GM21576 (cell line): Measurements from ENCODE around the gene ABLIM2.

Source experiments
- ATAC-seq: cut with Tn5 transposase; IDR thresholded peaks from one replicate; pipeline ENCODE4 v1.9.1; 2021; ENCODE audit warnings: mild to moderate bottlenecking, moderate library complexity; ENCODE audit not compliant: unreplicated experiment

Gene ABLIM2

DNA sequence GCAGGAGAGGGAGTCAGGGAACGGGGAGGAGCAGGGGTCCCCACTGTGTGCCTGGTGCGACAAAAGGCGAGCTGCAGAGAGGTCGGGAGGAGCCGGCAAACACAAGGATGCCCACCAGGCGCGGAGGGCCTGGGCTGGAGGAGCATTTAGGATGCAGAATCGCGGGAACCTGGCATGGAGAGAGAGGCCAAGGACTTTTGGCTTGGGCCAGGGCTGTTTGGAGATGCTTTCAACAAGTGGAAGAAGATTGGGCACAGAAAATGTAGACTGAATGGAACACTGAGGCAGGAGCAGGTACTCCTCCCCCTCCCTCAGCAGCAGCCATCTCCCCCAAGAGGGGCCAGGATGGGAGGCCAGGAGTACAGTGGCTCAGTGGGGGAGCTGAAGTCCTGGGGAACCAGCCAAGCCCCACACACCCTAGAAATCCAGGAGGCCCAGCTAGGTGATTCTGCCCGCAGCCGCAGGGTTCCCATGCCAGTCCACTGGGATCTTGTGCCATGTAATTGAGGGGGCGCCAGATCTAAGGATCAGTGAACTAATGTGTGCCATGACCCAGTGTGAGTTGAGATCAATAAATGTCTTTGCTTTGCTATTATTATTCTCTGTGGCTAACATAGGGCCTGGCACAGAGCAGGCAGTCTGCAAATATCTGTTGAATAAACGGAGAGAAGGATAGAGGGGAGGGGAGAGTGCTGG lies 1.1 kb upstream of the ABLIM2 start:
- no peak for ATAC-seq

DNA sequence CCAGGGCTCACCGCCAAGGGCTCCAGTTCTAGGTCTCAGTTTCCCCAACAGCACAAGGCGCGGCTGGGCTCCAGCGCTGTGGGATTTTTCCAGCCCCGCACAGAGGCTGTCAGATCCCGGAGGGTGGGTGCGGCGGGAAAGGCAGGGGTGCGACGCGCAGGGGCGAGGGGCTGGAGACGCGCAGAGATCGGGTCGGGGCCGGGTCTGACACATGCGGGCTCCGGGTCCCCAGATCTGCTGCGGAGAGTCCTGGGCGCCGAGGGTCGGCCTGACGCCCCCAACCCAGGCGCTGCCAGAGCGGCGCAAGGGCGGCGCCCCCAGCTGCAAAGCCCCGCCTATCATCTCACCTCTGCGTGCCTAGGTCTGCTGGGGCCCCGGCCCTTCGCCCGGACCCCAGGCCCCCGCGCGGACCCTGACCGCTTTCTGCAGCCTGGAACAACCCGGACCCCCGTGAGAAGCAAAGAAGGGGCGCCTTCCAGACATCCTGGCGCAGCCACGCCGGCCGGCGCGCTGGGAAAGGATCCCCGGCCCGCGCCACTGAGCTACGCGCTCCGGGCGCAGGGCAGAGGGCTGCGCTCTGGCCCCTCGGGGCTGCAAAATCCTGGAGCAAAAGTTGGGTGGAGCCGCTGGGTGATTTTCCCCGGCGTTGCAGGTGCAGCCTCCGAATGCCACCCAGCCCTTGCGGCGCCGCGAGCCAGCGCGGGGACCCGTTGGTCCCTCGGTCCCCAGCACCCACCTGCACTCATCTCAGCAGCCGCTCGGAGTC lies 486 bp downstream of the ABLIM2 start:
- no peak for ATAC-seq

DNA sequence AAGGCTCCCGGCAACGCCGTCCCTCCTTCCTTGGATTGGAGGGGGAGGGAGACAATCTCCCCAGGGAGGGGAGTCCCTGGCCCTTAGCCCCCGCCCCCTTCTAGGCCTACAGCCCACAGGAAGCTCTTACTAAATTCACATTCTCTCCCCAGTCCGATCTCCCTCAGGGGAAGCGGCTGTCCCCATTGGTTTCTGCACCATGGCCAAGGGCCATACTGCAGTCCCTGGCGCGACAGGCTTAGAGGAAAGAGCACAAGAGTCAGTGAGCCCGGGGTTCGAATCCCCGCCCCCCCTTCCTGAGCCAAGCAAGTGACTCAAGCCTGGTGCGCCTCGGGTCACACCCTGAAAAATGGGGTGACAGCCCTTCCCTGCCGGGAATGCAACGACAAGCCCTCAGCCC lies 1.1 kb downstream of the ABLIM2 start:
- ATAC-seq: no peak

DNA sequence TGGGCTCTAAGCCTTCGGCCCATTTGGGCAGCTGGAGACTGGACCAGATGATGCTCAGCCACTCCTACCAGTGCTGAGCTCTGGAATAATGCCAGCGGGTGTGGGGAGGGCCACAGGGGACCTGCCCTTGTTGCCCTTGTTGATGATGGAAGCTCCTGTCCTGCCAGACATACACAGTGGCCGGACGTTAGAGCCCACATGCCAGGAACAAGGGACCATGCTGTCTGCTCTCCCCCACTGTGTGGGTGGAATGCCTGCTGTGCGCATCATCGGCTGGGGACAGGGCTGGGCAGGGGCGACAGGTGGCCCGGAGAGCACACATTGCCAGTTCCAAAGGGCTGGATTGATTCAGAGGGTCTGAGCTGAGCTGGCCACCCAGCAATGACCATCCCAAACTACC lies 2.0 kb downstream of the ABLIM2 start:
- ATAC-seq: no peak

DNA sequence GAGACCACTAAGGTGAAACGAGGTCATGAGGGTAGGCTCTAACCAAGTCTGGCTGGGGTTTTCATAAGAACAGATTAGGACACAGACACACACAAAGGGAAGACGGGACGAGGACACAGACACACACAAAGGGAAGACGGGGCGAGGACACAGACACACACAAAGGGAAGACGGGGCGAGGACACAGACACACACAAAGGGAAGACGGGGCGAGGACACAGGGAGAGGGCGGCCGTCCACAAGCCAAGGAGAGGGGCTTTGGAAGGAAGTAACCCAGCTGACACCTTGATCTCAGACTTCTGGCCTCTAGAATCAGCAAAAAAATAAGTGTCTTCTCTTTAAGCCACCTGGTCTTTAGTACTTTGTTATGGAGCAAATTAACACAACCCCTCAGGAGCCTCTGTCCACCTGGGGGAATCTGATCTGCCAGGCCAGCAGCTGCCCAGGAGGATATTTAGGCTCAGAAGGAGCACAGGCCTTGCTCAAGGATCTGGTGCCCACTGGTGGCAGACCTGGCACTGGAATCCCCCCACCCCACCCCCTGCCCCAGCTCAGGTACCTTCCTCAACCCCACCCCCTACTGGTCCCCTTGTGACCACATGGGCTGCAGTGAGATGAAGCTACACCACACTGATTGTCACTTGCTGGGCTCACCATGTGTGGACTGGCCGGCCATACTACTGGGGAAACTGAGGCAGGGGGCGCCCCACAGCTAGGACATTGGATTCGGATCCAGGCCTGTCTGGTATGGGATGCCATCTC lies 2.8 kb downstream of the ABLIM2 start:
- ATAC-seq: no peak

DNA sequence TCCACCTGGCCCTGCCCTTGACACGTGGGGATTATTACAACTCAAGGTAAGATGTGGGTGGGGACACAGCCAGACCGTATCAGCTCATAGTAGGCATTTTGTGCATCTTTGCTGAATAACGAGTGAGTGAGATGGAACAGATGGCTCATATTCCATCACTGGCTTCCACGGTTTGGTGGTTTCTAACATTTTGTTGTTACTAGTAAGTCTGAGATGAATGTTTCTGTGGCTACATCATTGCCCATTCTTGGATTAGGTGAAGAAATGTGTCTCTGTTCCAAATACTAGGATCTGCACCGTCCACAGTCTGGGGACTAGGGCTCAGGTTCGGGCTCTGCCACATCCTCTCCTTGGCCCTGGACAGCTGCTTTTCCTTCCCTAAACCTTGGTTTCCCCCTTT lies 3.6 kb downstream of the ABLIM2 start:
- no peak for ATAC-seq

DNA sequence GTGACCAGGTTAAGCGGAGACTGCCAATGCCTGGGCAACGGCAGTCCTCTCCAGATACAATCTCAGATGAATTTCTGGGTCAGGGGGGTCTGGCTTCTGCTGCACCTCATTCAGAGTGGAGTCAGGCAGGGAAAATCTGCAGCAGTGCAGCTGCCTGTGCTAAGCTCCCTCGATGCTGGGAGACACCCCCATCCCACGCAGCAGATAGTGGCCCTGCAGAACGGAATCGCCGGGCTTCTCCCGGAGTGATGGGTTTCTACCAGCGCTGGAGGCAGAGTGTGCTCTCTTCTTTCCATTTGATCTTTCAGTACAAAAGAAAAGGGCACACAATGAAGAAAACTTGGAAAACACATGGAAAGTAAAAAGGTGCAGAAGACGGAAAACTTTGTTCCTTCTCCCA lies 5.2 kb downstream of the ABLIM2 start:
- ATAC-seq: no peak

DNA sequence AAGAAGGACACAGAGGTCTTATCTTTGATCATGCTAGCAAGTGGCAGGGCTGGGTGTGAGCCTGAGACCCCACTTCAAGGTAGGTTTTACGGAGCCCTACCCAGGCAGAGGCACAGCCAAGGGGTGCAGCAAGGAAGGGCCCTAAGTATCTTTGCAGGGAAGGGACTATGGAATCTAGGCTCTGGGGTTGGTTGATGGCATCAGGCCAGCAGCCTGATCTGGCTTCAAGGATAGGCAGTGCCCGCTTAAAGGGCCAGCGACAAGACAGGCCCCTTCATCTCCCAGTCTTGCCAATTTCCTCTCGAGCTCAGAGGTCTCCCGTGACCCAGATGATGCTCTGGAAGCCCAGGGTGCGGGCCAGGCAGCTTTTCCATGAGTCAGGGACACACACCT lies 5.8 kb downstream of the ABLIM2 start:
- no peak for ATAC-seq

DNA sequence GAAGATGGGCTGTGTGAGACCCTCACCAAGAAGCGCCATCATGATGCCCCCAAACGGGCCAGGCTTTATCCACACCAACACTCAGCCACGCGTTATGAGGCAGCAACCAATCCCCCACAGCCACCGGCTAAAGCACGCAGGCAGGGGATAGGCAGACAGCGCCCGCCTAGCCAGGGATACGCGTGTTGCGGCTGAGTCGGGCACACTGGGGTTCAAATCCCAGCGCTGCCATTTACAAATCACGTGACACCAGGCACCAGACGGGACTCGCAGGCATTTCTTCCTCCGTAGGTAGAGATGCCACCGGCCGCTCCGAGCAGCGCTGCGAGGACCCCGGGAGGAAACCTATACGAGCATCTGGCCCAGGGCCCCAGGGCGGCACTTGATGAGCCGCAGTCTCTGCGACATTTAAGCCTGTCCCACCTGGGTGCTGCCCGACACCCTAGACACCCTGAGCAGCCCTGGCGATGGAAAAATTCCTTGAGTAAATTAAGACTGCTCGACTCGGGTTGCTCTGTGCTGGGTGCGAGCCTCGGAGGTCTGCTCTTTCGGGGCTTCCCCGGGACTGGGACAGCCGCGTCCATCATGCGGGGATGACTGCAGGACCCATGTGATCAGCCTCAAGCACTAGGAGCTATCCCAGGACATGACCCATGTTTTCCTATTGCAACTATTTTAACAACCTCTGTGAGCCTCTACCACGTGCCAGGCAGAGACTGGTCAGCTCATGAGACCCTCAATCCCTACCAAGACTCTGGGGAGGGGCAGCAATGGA lies 6.3 kb downstream of the ABLIM2 start:
- ATAC-seq: no peak

DNA sequence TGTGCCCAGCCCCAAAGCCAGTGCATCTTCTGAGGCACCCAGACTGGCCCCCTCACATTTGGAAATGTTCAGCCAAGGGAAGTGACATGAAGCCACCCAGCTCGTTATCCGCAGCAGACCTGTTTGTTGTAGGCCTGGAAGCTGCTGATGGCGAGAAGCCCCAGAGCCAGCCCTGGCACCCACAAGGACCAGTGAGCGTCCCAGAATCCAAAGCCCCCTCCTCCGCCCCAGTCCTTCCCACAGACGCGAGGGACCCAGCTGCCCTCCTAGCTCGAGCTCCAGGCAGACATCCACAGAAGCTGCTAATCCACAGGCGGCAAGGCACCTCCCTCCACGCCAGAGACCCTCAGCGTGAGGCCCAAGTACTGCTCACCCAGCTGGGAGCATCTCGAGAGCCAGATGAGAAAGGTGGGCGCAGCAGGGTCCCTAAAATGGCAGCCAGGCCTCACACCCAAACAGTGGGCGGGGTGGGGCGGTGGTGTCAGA lies 7.4 kb downstream of the ABLIM2 start:
- no peak for ATAC-seq

DNA sequence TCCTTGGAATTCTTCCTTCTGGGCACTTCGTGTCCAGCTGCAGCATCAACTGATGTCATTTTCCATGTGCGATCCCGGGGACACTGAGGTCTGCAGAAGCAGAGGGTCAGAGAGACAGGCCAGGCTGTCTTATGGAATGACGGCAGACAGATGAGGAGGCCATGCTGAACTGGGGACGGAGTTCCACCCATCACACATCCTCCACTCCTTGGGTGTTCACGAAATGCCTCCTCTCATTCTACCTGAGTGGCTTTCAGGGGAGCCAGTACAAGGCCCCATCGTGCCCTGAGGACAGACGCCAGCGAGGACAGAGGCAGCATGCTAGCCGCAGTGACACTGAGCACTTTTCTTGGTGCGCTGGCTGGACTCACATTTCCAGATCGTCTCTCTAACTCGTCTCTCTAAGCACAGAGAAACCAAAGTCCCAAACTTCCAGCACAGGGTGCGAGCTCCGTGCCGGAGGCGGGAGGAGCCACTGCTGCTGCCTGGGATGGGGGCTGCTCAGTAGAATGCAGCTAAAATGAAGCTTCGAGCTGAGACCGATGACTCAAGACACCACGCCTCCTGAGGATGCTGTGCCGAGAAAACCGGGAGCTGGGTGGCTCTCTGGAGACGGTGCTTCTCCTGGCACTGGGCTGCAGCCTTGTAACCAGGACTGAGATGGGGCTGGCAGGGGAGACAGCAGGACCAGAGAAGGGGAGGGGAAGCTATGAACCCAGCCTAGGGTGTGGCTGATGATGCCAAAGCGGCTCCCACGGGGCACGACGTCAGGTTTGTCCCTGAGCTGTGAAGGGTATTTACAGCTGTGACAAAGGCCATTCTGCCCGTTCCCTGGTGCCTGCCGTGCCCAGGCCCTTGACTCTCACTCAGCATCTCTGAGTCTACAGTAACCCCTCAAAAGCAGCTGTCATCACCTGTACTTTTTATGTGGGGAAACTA lies 8.2 kb downstream of the ABLIM2 start:
- no peak for ATAC-seq

DNA sequence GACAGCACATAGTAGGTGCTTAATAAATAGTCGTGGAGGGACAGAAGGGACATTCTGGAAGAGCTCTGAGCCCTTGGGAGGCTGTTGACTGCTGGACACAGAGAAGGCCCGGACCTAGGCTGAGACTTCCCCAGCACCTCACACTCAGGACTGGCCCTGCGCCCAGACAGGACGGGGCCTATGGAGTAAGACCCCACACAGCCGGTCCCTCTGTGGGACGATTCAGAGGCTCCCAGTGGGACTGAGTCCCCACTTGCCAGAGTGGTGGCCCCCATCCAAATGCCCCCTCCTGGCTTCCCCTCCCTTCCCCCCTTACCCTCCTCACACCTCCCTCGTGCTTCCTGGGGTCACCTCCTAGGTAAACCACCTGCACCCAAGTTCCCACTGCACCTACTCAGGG lies 8.9 kb downstream of the ABLIM2 start:
- no peak for ATAC-seq

DNA sequence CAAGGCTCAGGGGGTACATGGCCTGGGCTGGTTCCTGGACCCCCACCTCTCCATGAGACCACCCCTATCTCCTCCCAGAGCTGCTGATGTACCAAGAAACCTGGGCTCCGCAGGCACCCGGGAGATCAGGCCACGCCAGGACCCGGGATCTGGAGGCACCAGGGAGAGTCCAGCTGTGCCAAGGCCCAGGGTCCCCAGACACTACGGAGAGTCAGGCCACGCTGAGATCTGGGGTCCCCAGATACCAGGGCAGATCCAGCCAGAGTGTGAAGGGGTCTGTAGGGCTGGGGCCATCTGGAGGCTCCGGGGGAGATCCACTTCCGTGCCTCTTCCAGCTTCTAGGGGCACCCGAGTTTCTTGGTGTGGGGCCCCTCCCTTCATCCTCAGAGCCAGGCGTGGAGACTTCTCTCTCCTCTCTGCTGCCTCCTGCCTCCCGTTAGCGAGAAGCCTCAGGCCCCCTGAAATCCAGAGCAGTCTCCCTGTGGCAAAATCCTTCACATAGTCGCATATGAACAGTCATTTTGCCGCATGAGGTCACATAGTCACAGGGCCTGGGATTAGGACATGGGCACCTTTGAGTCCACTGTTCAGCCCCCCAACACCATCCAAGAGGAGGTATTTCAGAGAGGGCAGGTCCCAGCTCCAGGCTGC lies 9.7 kb downstream of the ABLIM2 start:
- no peak for ATAC-seq

DNA sequence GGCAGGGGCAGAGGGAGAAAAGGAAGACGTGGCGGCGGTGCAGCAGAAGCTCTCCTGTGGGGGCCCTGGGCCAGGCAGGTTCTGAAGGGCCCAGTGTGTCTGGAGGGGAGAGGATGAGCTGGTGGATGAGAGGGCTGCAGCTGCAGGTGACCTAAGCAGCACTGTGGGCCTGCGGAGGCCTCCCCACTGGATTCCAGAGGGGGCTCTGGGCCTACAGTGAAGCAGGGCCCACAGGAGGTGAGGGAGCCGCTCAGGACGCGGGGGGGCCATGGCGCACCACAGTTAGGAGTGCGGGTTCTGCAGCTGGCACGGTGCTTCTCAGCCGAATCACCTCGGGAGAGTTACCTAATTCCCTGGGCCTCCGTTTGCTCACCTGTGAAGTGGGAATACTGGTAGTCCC lies 10.5 kb downstream of the ABLIM2 start:
- ATAC-seq: no peak

DNA sequence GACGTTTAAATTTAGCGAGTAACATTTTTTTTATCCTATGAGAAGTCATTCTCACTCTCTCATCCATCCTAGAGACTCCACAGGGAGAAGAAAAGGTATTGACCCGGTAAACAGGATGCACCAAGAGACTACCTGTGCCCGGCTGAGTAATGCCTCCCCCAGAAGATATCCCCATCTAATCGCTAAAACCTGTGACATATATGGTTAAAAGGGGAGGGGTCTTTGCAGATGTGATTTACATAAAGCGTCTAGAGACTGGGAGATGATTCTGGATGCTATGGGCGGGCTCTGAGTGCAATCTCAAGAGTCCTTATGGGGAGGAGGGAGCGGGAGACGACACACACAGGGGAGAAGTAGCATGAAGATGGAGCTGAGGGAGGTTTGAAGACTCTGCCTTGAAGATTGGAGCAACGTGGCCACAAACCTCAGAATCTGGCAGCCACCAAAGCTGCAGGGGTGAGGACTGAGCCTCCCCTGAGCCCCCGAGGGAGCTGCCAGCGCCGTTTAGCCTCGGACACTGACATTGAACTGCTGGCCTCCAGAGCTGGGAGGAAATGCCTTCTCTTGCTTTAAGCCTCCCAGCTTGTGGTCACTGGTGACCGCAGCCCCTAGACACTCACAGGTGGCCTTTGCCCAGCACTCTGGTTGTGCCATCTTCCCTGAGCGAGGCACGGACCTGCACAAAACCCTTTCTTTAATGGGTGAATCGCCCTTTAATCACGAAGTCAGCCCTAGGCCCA lies 11.2 kb downstream of the ABLIM2 start:
- no peak for ATAC-seq

DNA sequence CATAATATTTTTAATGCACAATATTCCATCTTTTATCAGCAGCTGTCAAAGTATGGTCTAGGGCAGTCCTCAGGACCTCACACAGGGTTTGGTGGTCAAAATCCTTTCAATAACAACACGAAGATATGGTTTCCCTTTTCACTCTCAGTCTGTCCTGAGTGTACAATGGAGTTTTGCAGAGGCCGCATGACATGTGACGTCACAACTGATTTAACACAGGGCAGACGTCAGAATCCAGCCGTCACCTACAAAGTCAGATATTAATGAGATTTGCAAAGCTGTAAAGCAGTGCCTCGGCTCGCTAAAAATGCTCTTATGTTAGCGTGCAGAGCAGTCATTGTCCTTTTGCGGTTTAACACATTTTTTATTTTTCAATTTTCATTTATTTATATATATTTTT lies 12.5 kb downstream of the ABLIM2 start:
- no peak for ATAC-seq

DNA sequence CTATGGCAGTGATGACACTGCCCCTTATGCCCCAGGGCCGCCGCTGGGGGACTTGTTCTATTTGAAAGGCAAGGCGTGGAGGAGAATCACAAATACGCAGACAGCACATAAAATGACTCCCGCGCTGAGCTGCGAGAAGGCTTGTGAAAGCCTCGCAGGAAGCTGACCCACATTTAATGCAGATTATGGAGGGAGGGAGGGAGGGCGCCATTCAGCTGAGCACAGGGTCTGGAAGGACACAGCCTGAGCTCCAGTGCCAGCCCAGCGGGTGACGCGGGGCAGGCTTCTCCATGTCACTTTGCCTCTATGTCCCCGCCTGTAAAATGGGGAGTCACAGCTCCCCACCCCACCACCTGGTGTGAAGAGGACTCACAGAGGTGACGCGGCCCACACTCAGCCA lies 14.3 kb downstream of the ABLIM2 start:
- no peak for ATAC-seq

DNA sequence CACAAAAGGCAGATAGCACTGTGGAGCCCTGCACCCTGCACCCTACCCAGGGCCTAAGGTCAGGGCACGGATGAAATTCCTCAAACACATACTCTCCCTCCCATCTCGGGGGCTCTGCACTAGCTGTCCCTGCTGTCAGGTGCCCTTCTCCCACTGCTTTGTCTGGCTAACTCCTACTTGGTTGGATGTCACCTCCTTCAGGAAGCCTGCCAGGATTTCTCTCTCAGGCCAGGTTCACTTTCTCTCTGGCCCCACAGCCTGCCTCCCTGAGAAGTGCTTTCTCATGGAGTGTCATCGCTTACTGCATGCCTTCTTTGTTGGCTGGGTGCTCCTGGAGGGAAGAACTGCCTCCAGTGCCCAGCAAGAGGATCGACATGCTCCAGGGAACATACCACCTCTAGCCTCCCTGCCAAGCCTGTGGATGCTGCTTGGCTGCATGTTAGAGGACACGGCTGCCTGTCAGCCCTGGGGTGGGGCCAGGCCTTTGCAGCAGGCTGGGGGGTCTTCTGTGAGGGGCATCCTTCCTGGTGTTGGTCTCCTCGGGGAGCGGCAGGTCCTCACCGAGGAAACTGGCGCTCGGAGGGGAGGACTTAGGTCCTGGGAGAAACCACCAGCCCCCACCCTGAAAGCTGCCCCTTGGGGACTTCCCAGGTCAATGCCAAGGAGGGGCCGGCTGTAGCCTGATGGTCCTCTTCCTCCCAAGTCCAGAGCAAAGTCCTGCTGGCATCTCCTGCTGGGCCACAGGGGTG lies 15.0 kb downstream of the ABLIM2 start:
- ATAC-seq: no peak
